Measurements from ENCODE around the gene LRRC10B.

DNA sequence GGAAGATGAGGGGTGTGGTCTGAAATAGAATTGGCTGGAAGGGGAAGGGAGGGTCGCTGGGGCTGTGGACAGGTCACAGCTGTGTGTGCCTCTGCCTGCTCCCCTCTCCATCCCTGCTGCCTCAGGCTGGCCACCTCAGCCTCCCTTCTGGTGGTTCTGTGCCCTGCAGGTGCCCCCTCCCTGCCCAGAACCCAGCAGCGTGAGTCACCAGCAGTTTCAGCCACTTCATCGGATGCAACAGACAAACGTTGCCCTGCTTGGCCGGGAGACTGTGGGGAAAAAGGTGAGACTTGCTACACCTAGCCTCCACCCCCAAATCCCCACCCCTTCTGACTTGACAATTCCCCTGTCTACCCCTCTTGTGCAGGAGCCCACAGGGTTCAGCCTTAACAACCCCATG lies 21.8 kb upstream of the LRRC10B start:
- no peak for TF ChIP-seq ZNF274 (IDR thresholded peaks at IDR 0.05; ENCODE audit: low read depth, low read length)
- TF ChIP-seq YY1 (IDR thresholded peaks at IDR 0.05; ENCODE audit: insufficient read depth, insufficient read length), result no peak
